ENCODE measurements around the gene TJP1. TPM values are rescaled to one million over a fixed set of nuclear protein-coding genes. Genes with fewer than 3 reads are reported as not detected.

The TJP1 gene
- total RNA-seq, 1 experiment from 2014 or later: 181 TPM

GRCh38 chr15:29686079-29686425 is 136.2 kb downstream of the TJP1 start:
- peaks cover 2% of the 10 kb centered on the region for H3K4me1 Mint-ChIP-seq (ENCODE audit: low read depth, unreplicated experiment)
- no peaks in the 10 kb centered on the region for H3K9me3 ChIP-seq
- intact Hi-C loops (cut with micrococcal nuclease; ENCODE audit: unreplicated experiment): no loop called here
- no peak overlapping the region for H3K4me3 Mint-ChIP-seq (ENCODE audit: unreplicated experiment)
- TF ChIP-seq CTCF (IDR thresholded peaks at IDR 0.05; ENCODE audit: insufficient read depth in 1 of 2, low read depth in 1 of 2, low read length in 1 of 2, severe bottlenecking in 1 of 2, unreplicated experiment in 1 of 2): no peak
- no peak overlapping the region for H3K4me3 ChIP-seq (ENCODE audit: low read depth, low read length)
- peaks cover 23% of the 10 kb centered on the region for H3K36me3 Mint-ChIP-seq (ENCODE audit: insufficient read depth, unreplicated experiment)
- H3K27me3 ChIP-seq (replicated peaks; ENCODE audit: control insufficient read depth, insufficient read depth, low read length): no peaks in the 10 kb centered on the region
- POLR2A ChIA-PET: no interaction called here
- H3K27me3 Mint-ChIP-seq (ENCODE audit: insufficient read depth, unreplicated experiment): no peaks in the 10 kb centered on the region
- H3K4me1 ChIP-seq: no peaks in the 10 kb centered on the region
- no peak overlapping the region for H3K27ac Mint-ChIP-seq (ENCODE audit: unreplicated experiment)
- DNase-seq: no peak
- BruUV-seq (replicated peaks): no TSS peak
- no peaks in the 10 kb centered on the region for H3K9me3 Mint-ChIP-seq (ENCODE audit: unreplicated experiment)
- H3K36me3 ChIP-seq (ENCODE audit: control insufficient read depth, insufficient read depth, low read length): no peaks in the 10 kb centered on the region
- CTCF ChIA-PET: no interaction called here

DNA sequence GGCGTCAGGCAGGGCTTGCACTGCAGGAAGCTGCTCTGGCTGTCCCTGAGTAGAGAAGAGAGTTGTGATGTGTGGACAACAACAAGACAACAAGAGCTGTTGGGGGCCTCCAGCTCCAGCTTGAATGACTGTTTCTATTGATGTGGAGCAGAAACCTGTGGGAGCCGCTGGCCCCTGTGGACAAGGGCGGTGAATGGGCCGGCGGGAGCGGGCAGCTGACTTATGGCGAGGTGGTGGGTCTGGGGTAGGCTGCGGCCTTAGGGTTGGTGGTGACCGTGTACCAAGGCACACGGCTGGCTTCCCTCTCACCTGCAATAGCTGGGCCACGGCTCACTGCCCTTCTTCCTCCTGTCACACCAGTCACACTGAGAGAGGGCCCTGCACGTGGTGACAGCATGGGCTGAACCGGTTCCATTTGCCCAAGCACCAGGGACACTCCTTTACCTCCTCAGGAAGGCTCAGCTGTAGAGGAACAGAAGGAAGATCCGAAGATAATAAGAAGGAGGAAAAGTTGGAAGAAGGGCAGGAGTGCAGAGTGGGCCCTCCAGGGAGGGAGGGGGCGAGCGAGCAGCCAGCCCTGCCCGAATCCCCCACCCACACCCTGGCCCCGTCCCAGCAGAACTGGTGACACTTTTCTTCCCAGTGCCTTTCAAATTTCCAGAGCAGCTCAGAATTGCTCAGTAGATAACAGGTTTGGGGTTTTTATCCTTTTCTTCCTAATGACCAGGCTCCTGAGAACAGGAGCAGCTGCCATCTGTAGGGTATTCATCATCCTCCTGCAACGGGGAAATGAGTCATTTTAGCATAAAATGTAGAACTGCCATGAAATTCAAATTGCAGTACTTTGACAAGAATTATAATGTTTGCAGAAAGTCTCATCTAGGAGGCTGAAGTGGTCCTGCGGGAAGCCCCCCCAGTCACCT is 136.9 kb downstream of the TJP1 start:
- H3K36me3 ChIP-seq (ENCODE audit: control insufficient read depth, insufficient read depth, low read length): no peaks in the 10 kb centered on the region
- no TSS peak for BruUV-seq (replicated peaks)
- no peak for TF ChIP-seq CTCF (IDR thresholded peaks at IDR 0.05; ENCODE audit: insufficient read depth in 1 of 2, low read depth in 1 of 2, low read length in 1 of 2, severe bottlenecking in 1 of 2, unreplicated experiment in 1 of 2)

GRCh38 chr15:29682781-29683180 is 139.5 kb downstream of the TJP1 start:
- H3K4me1 Mint-ChIP-seq (ENCODE audit: low read depth, unreplicated experiment): no peaks in the 10 kb centered on the region
- no peaks in the 10 kb centered on the region for H3K9me3 ChIP-seq
- intact Hi-C loops (cut with micrococcal nuclease; ENCODE audit: unreplicated experiment): no loop called here
- no peaks in the 10 kb centered on the region for H3K36me3 ChIP-seq (ENCODE audit: control insufficient read depth, insufficient read depth, low read length)
- H3K36me3 Mint-ChIP-seq (ENCODE audit: insufficient read depth, unreplicated experiment): peaks cover 3% of the 10 kb centered on the region
- no peak for TF ChIP-seq CTCF (IDR thresholded peaks at IDR 0.05; ENCODE audit: insufficient read depth in 1 of 2, low read depth in 1 of 2, low read length in 1 of 2, severe bottlenecking in 1 of 2, unreplicated experiment in 1 of 2)
- no peaks in the 10 kb centered on the region for H3K4me1 ChIP-seq
- no peak overlapping the region for H3K4me3 Mint-ChIP-seq (ENCODE audit: unreplicated experiment)
- ChIA-PET POLR2A (no interaction called here), CTCF (interaction anchor here (0.6 kb wide), 1 partner anchor 27 kb away, joined by 4 read pairs; no protein-coding TSS in a partner anchor)
- no peak overlapping the region for H3K4me3 ChIP-seq (ENCODE audit: low read depth, low read length)
- H3K27ac Mint-ChIP-seq (ENCODE audit: unreplicated experiment): no peak overlapping the region
- H3K9me3 Mint-ChIP-seq (ENCODE audit: unreplicated experiment): no peaks in the 10 kb centered on the region
- H3K27me3 Mint-ChIP-seq (ENCODE audit: insufficient read depth, unreplicated experiment): no peaks in the 10 kb centered on the region
- BruUV-seq (replicated peaks): no TSS peak
- H3K27me3 ChIP-seq (replicated peaks; ENCODE audit: control insufficient read depth, insufficient read depth, low read length): no peaks in the 10 kb centered on the region
- no peak for DNase-seq

More for the DNA sequence above, 136.9 kb downstream of the TJP1 start:
- ChIA-PET POLR2A (no interaction called here), CTCF (no interaction called here)
- Mint-ChIP-seq H3K9me3 (ENCODE audit: unreplicated experiment) (no peaks in the 10 kb centered on the region), H3K27ac (ENCODE audit: unreplicated experiment) (no peak overlapping the region), H3K36me3 (ENCODE audit: insufficient read depth, unreplicated experiment) (peaks cover 17% of the 10 kb centered on the region), H3K27me3 (ENCODE audit: insufficient read depth, unreplicated experiment) (no peaks in the 10 kb centered on the region), H3K4me1 (ENCODE audit: low read depth, unreplicated experiment) (no peaks in the 10 kb centered on the region), H3K4me3 (ENCODE audit: unreplicated experiment) (no peak overlapping the region)
- Histone ChIP-seq H3K27me3 (replicated peaks; ENCODE audit: control insufficient read depth, insufficient read depth, low read length) (no peaks in the 10 kb centered on the region), H3K4me1 (no peaks in the 10 kb centered on the region), H3K4me3 (ENCODE audit: low read depth, low read length) (no peak overlapping the region), H3K9me3 (no peaks in the 10 kb centered on the region)
- intact Hi-C loops (cut with micrococcal nuclease; ENCODE audit: unreplicated experiment): no loop called here
- DNase-seq: no peak
